NCI-H2171 treated with DMSO at 0.1 percent for 48 hours (cell line): ENCODE results near the gene NBL1.

ENCODE experiments used
- DNase-seq: peaks from one replicate; lab custom pipeline; 2025; lab: John Stamatoyannopoulos, UW

The NBL1 gene

DNA sequence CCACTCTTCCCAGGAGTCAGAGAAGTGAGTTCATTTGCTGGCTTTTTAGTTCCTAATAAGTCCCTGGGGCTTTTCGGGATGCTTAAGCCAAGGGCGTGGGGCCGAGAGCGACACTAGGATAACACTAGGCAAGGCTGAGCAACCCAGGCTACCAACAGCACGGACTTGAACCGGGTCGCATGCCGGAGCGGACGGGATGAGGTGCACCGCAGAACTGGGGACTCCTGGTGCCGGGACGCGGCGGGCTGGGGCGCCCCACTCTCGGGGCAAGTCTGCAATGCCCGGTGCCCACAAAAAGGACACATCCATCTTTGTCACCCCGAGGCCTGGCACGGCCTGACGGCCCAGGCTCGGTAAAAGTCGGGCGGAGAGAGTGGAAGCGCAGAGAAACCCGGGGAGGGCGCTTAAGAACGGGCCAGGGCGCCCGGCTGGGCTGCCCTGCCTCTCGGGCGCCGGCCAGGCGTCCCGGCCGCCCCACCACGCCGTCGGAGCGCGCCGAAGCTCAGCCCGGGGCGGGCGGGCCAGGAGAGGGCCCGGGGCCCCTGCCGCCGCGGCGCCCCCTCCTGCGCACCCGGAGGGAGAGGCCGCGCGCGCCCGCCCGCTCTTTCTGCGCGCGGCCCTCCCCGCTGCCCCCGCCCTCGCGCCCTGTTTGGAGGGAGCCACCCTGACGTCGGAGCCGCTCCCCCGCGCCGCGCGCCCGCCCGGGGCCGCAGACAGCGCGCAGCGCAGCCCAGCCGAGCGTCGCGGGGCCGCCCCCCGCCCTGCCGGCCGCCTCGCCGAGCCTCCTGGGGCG is at the start of gene NBL1:
Gene NBL1 (plus strand): TSS at position 710 of the 793 bp plus-strand sequence. CDS start 10,720 bp downstream, outside the sequence.
- peak; percentile 17 for DNase-seq

GRCh38 chr1:19596065-19596713 is 47.9 kb upstream of the NBL1 start:
- peak; percentile 83 for DNase-seq

- DNase-seq = peak; percentile 98
These were observed 47.2 kb upstream of the NBL1 start for GRCh38 chr1:19596714-19597495.

DNA sequence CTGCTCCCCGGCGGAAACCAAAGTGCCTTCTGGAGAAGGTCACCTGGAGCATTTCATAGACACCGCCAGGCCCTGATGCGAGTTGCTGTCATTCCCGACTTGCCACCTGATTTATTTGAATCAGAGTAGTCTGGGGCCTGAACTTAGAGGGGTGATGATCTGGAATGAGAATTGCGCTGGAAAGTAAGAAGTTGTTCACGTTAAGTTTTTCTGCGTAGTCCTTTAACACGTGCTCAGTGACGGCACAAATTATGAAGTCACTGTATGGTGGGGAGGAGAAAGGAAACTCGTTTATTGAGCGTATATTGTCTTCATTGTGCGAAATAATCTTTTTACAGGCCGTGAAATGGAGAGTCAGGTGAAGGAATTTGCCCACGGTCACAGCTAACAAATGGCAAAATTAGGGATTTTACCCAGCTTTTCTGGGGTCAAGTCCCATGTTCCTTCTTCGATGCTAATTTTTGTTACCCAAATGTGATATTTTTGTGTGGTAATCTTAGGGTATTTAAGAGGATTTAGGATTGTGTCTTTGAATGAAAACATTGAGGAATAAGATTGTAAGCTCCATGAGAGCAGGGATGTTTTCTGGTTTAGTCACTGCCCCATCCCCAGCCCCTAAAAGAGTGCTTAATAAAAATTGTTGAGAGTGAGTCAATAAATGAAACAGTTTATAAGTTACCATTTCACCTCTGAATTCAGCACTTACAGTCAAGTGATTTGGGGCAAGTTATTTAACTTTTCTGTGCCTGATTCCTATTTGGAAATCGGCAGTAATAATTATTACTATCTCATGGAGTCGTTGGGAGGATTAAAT is 46.4 kb upstream of the NBL1 start:
- DNase-seq = no peak

- DNase-seq = no peak
These were observed 44.3 kb upstream of the NBL1 start for GRCh38 chr1:19599810-19600209.

DNA sequence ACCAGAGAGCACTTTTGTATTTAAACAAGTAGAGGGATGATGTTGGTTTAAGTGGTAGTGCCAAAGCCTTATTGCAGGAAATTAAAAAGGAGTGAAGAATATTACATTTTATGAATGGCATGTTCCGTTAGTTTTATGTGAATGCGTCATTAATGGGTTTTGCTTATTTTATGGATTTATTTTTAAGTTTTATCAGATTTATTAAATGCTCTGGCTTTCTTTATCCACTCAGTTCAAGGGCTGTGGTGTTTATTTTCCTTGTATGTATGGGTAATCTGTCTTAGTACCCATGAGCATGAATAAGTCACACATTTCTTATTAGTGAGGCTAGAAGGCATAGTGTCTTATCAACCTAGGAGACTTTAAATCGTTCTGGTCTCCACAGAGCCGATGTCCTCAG is 41.6 kb upstream of the NBL1 start:
- no peak for DNase-seq

GRCh38 chr1:19605967-19606366 is 38.1 kb upstream of the NBL1 start:
- DNase-seq = no peak

GRCh38 chr1:19606817-19607642 is 37.1 kb upstream of the NBL1 start:
- DNase-seq = no peak

GRCh38 chr1:19608232-19608631 is 35.9 kb upstream of the NBL1 start:
- DNase-seq = no peak

- no peak for DNase-seq
These were observed 33.7 kb upstream of the NBL1 start for GRCh38 chr1:19610282-19610981.

DNA sequence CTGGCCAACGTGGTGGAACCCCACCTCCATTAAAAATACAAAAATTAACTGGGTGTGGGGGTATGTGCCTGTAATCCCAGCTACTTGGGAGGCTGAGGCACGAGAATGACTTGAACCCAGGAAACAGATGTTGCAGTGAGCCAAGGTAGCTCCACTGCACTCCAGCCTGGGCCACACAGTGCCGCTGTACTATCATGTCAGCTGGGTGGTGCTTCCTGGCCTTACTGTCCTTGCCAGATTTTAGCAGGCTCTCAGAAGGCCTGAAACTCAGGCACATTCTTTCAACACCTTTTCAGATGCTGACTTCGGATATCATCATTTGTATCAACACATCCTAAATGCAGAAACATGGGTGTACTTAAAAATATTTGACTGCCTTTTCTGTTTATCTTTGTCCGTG is 31.6 kb upstream of the NBL1 start:
- no peak for DNase-seq

DNA sequence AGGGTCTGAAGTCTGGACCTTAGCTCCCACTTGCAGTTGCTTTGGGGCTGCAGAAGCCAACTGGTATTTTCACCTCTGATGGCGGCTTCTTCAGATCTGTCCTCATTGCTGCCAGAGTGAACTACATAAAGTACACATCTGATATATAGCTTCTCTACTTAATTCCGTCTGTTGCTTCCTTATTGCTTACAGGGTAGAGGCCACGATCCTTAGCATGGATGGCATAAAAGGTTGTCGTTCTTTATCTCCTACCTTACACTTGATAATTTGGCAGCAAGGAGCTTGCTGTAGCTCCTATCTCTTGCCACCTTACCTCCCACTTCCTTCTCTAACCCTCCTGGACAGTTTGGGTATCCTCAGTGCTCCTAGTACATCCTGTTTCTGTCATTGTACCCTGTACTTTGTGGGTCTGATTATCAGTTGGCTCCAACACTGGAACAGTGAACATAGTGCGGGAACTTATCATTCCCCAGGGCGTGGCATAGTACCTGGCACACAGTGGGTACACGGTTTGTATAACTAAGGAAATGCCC is 30.9 kb upstream of the NBL1 start:
- DNase-seq = no peak

DNA sequence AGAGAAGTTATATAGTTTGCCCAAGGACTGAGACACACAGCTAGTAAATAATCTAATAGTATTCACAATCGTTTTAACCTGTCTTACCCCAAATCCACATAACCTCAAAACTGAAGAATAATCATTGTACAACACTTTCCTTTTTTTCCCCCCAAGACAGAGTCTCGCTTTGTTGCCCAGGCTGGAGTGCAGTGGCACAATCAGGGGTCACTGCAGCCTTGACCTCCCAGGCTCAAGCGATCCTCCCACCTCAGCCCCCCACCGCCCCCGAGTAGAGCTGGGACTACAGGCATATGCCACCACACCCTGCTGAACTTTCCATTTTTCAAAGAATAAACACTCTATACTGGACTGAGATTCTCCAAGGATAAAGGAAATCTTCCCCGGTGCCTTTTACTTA is 28.7 kb upstream of the NBL1 start:
- DNase-seq = no peak

- DNase-seq = no peak
These were observed 27.6 kb upstream of the NBL1 start for GRCh38 chr1:19616489-19616888.

GRCh38 chr1:19617376-19617775 is 26.7 kb upstream of the NBL1 start:
- no peak for DNase-seq

DNA sequence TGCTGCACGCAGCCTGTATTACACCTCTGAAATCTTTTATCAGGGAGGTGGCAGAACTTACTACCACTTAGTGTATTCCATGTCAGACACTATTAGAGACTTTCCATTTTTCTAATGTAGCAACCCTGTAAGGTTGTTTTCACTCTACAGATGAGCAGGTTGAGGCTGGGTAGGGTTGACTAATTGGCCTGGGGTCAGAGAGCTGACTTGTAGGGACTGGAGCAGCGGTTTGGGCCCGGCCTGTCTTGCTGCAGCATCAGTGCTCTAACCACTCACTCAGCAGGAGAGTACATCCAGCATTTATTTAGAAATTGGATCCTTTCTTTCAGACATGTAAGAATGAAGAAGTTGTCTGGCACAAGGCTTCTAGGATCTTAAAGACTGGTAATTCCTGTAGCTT is 25.7 kb upstream of the NBL1 start:
- DNase-seq = no peak

- DNase-seq = no peak
These were observed 24.3 kb upstream of the NBL1 start for GRCh38 chr1:19619697-19620384.

- DNase-seq = no peak
These were observed 23.3 kb upstream of the NBL1 start for GRCh38 chr1:19620786-19621185.

DNA sequence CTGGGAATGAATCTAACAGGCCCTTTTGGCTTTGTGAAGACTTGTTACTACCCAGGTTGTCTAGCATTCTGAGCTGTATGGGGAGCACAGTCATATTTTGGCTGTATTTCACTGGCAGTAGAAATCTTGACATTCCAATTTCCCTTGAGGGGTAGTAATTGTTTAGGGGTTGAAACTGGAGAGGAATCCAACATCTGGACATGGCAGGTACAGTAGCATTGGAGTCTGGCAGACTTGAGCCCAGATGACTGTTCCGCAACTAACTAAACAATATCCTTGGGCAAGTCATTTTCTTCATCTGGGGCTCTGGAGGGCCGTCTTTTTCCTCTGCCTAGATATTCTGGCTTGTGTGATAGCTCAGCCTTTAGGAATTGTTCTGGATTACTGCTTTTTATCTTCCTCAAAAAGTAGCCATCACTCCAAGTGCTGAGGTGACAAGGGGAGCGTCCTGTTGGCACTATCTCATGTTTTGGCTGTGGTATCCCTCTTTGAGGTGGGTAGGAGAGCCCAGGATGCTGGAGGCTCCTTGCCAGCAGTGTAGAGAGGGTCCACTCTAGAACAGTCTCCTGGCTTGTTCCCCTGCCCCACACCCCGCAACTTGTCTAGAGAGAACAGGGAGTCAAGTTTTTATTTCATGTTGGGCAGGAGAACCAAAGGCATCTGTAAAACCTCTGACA is 22.7 kb upstream of the NBL1 start:
- DNase-seq = no peak
